Common myeloid progenitor, CD34-positive (primary cell): Measurements from ENCODE around the gene MAD2L2.

Experiments
- CTCF ChIA-PET: fragments of 350-600 bp; sonication (Branson Sonifier 250); formaldehyde crosslinking; loops from one replicate; lab custom pipeline; 2021; ENCODE audit warnings: antibody characterized with exemption; lab: Charles Lee
- POLR2A ChIA-PET: fragments of 350-600 bp; sonication (Branson Sonifier 250); formaldehyde crosslinking; loops from one replicate; lab custom pipeline; 2021; ENCODE audit warnings: antibody characterized with exemption; lab: Charles Lee
- DNase-seq, 3 donors: peaks; one replicate each; pipeline versions ENCODE4 v3.0.0 to v3.0.0-alpha.2; 2013
- H3K27ac ChIP-seq, 2 experiments: 1 replicate in 1 of 2; 2 replicates in 1 of 2; pipeline ENCODE4 v1.7.0; 2013; ENCODE audit warnings: inconsistent platforms in 2 of 2, low read length in 2 of 2, mild to moderate bottlenecking in 2 of 2, low read depth in 1 of 2, moderate library complexity in 1 of 2; ENCODE audit not compliant: severe bottlenecking in 2 of 2, insufficient read depth in 1 of 2, poor library complexity in 1 of 2
- H3K27me3 ChIP-seq, 5 experiments: replicated peaks in 2 of 5; 1 replicate in 3 of 5; 2 replicates in 2 of 5; pipeline versions ENCODE4 v1.6.1 to v1.7.0; 2013; ENCODE audit warnings: low read length in 4 of 5, mild to moderate bottlenecking in 2 of 5, moderate library complexity in 2 of 5, inconsistent platforms in 1 of 5; ENCODE audit not compliant: insufficient read depth in 5 of 5, control insufficient read depth in 4 of 5
- H3K36me3 ChIP-seq, 4 experiments: 1 replicate in 2 of 4; 2 replicates in 2 of 4; pipeline versions ENCODE4 v1.6.1 to v1.7.0; 2013; ENCODE audit warnings: low read length in 3 of 4, control low read depth in 1 of 4, mild to moderate bottlenecking in 1 of 4; ENCODE audit not compliant: control insufficient read depth in 4 of 4, insufficient read depth in 4 of 4
- H3K4me1 ChIP-seq, 4 experiments: 1 replicate in 3 of 4; 2 replicates in 1 of 4; pipeline versions ENCODE4 v1.6.1 to v1.7.1; 2013; ENCODE audit warnings: low read length in 3 of 4, mild to moderate bottlenecking in 3 of 4, control low read depth in 1 of 4, inconsistent platforms in 1 of 4, moderate library complexity in 1 of 4; ENCODE audit not compliant: control insufficient read depth in 4 of 4, insufficient read depth in 4 of 4; ENCODE audit errors: control extremely low read depth in 1 of 4
- H3K4me3 ChIP-seq, 7 experiments: 1 replicate in 4 of 7; 2 replicates in 3 of 7; pipeline versions ENCODE4 v1.5.1 to v1.7.0; 2013; ENCODE audit warnings: mild to moderate bottlenecking in 7 of 7, low read length in 6 of 7, moderate library complexity in 6 of 7, inconsistent platforms in 2 of 7, low read depth in 2 of 7, control low read depth in 1 of 7; ENCODE audit not compliant: insufficient read depth in 4 of 7, control insufficient read depth in 1 of 7; ENCODE audit errors: extremely low read depth in 1 of 7
- H3K9me3 ChIP-seq, 5 experiments: 1 replicate in 4 of 5; 2 replicates in 1 of 5; pipeline versions ENCODE4 v1.6.1 to v1.7.1; 2013; ENCODE audit warnings: low read length in 4 of 5, mild to moderate bottlenecking in 2 of 5, inconsistent platforms in 1 of 5, low read depth in 1 of 5, moderate library complexity in 1 of 5; ENCODE audit not compliant: control insufficient read depth in 4 of 5, insufficient read depth in 2 of 5; ENCODE audit errors: control extremely low read depth in 1 of 5
- WGBS: methylation state at CpG from one replicate; pipeline ENCODE4 v1.1.5; 2013; ENCODE audit not compliant: insufficient coverage; 5-methylcytosine and 5-hydroxymethylcytosine counted together

MAD2L2 gene

GRCh38 chr1:11725616-11726015, 44.7 kb upstream of the MAD2L2 start:
- no peaks in the 10 kb centered on the region for H3K36me3 ChIP-seq
- POLR2A ChIA-PET: no interaction called here
- CTCF ChIA-PET: interaction anchor here (0.8 to 1.3 kb wide), 4 partner anchors 10 to 64 kb away, joined by 3 to 6 read pairs (median 4); partner anchors contain the start of gene AGTRAP
- DNase-seq: no peak
- no peak overlapping the region for H3K27ac ChIP-seq
- no peaks in the 10 kb centered on the region for H3K27me3 ChIP-seq
- no peaks in the 10 kb centered on the region for H3K9me3 ChIP-seq
- peaks cover 6 to 49% (median 20%) of the 10 kb centered on the region in 4 experiments for H3K4me1 ChIP-seq
- WGBS: 100% methylated on average over 3 of the region's 5 CpGs
- no peak overlapping the region for H3K4me3 ChIP-seq

DNA sequence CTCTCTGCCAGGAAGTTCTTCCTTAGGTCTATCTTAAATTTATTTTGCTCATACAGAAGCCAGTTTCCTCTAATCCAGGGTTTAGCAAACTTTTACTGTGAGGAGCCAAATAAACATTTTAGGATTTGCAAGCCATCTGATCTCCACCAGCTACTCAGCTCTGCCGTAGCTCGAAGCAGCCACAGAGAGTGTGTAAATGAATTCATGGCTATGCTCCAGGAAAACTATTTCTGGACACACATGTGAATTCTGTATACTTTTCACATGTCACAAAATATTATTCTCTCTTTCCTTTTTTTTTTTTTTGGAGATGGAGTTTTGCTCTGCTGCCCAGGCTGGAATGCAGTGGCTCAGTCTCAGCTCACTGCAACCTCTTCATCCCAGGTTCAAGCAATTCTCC, 41.6 kb upstream of the MAD2L2 start:
- Histone ChIP-seq H3K9me3 (no peaks in the 10 kb centered on the region), H3K4me1 (peaks cover 0 to 39% (median 17%) of the 10 kb centered on the region in 4 experiments), H3K4me3 (no peak overlapping the region), H3K27me3 (no peaks in the 10 kb centered on the region), H3K27ac (no peak overlapping the region), H3K36me3 (no peaks in the 10 kb centered on the region)
- WGBS: 100% methylated on average over 1 of the region's 2 CpGs
- ChIA-PET POLR2A (no interaction called here), CTCF (interaction anchor here (4.7 to 5.0 kb wide), 2 partner anchors 59 to 72 kb away, joined by 25 to 33 read pairs; partner anchors contain the start of gene FBXO6)
- DNase-seq: no peak

DNA sequence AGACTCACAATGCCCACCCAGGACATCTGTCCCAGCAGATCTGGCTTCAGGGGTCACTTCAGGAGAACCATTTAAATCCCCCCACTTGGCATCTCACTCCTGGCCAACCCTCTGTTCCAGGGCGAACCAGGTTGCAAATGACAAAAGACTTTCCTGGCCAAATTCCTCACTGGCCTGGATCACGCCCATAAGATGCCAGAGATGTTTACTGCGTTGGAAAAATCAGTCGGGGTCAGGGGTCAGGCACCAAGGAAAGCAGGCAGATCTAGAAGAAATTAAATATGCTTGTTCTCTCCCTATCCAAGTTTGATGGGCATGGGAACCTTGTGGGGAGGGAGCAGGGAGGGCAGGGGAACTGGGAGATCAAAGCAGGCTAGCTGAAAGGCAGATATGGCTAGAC, 40.4 kb upstream of the MAD2L2 start:
- ChIA-PET CTCF (interaction anchor here (1.4 to 5.0 kb wide), 4 partner anchors 12 to 71 kb away, joined by 3 to 33 read pairs (median 24); partner anchors contain the start of gene FBXO6), POLR2A (no interaction called here)
- H3K27me3 ChIP-seq: peaks cover 0 to under 1% (median 0%) of the 10 kb centered on the region in 5 experiments
- peaks cover 0 to 35% (median 17%) of the 10 kb centered on the region in 4 experiments for H3K4me1 ChIP-seq
- no peak for DNase-seq
- no peaks in the 10 kb centered on the region for H3K36me3 ChIP-seq
- no peak overlapping the region for H3K27ac ChIP-seq
- no peak overlapping the region for H3K4me3 ChIP-seq
- 95% methylated on average over 4 of the region's 4 CpGs for WGBS
- H3K9me3 ChIP-seq: no peaks in the 10 kb centered on the region

DNA sequence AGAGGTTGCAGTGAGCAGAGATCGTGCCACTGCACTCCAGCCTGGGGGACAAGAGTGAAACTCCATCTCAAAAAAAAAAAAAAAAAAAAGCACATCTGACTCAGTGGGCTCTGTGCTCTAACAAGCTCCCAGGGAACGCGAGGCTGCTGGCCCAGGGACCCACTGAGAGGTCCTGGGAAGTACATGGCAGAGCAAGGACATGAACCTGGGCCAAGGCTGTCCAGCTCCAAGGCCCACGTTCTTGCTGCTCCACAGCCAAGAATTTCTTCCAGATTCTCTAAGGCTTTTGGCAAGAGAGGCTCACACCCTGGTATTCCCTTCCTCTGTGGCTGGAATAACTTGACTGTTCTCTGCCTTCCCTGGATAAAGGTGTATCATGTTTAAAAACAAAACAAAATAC, 39.6 kb upstream of the MAD2L2 start:
- WGBS: 100% methylated on average over 4 of the region's 4 CpGs

DNA sequence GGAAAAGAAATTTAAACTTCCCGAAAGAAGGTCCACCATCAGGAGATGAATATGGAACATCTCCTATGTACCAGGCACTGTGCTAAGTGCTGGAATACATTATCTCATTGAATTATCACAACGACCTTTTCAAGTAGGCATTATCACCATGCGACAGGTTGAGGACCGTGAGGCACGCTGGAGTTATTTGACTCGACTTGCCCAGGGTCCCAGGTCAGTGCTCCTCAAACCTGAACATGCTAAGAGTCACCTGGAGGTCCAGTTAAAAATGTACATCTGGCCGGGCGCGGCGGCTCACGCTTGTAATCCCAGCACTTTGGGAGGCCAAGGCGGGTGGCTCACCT, 39.1 kb upstream of the MAD2L2 start:
- Histone ChIP-seq H3K4me3 (peak overlapping the region in 5 of 7 experiments; percentile 15 to 71 (median 65)), H3K36me3 (no peaks in the 10 kb centered on the region), H3K27me3 (peaks cover 0 to 2% (median 0%) of the 10 kb centered on the region in 5 experiments), H3K4me1 (peaks cover 0 to 25% (median 14%) of the 10 kb centered on the region in 4 experiments), H3K9me3 (no peaks in the 10 kb centered on the region), H3K27ac (no peak overlapping the region)
- no peak for DNase-seq
- CTCF ChIA-PET: interaction anchor here (0.7 to 5.0 kb wide), 20 partner anchors 9 to 335 kb away, joined by 3 to 33 read pairs (median 6); partner anchors contain the start of genes FBXO2, FBXO44 and FBXO6
- POLR2A ChIA-PET: interaction anchor here (1.4 to 1.5 kb wide), 2 partner anchors 17 to 56 kb away, joined by 6 read pairs; partner anchors contain the start of genes AGTRAP and FBXO6
- WGBS: 73% methylated on average over 9 of the region's 12 CpGs

More for the DNA sequence above, 39.6 kb upstream of the MAD2L2 start:
- peaks cover 0 to 30% (median 15%) of the 10 kb centered on the region in 4 experiments for H3K4me1 ChIP-seq
- H3K27me3 ChIP-seq: peaks cover 0 to 2% (median 0%) of the 10 kb centered on the region in 5 experiments
- DNase-seq: no peak
- ChIA-PET POLR2A (no interaction called here), CTCF (interaction anchor here (1.1 to 5.0 kb wide), 12 partner anchors 8 to 70 kb away, joined by 3 to 33 read pairs (median 8); partner anchors contain the start of genes FBXO2, FBXO44 and FBXO6)
- no peaks in the 10 kb centered on the region for H3K36me3 ChIP-seq
- no peaks in the 10 kb centered on the region for H3K9me3 ChIP-seq
- no peak overlapping the region for H3K27ac ChIP-seq
- H3K4me3 ChIP-seq: no peak overlapping the region

GRCh38 chr1:11719313-11720032, 38.5 kb upstream of the MAD2L2 start:
- Histone ChIP-seq H3K27me3 (peaks cover 0 to 2% (median 0%) of the 10 kb centered on the region in 5 experiments), H3K27ac (peak overlapping the region in 1 of 2 experiments; percentile 40), H3K9me3 (no peaks in the 10 kb centered on the region), H3K4me3 (peak overlapping the region; percentile 15 to 74 (median 65)), H3K36me3 (no peaks in the 10 kb centered on the region), H3K4me1 (peaks cover 0 to 19% (median 14%) of the 10 kb centered on the region in 4 experiments)
- ChIA-PET CTCF (interaction anchor here (0.7 to 5.0 kb wide), 22 partner anchors 9 to 335 kb away, joined by 3 to 33 read pairs (median 5); partner anchors contain the start of genes FBXO2, FBXO44 and FBXO6), POLR2A (interaction anchor here (1.4 to 1.5 kb wide), 2 partner anchors 17 to 56 kb away, joined by 6 read pairs; partner anchors contain the start of genes AGTRAP and FBXO6)
- under 1% methylated on average over 29 of the region's 44 CpGs for WGBS
- peak; percentile 83 to 94 (median 90) for DNase-seq
